H9 (cell line): ENCODE measurements around the gene CDK17. TPM values are rescaled to one million over a fixed set of nuclear protein-coding genes. Genes with fewer than 3 reads are reported as not detected.

Source experiments
- DNase-seq: peaks from one replicate; pipeline ENCODE4 v3.0.0-alpha.2; 2017
- H2AFZ ChIP-seq: one replicate; pipeline ENCODE4 v1.6.1; 2013; ENCODE audit warnings: mild to moderate bottlenecking, low read length, control low read depth, moderate library complexity
- H2AK5ac ChIP-seq: 2 replicates; pipeline ENCODE4 v1.6.1; 2013; ENCODE audit warnings: low read length, control low read depth, mixed read lengths; ENCODE audit not compliant: insufficient read length
- H2BK120ac ChIP-seq: one replicate; pipeline ENCODE4 v1.6.1; 2013; ENCODE audit warnings: low read depth, mild to moderate bottlenecking, low read length, control low read depth, inconsistent platforms; ENCODE audit not compliant: poor library complexity, severe bottlenecking
- H2BK12ac ChIP-seq: 2 replicates; pipeline ENCODE4 v1.6.1; 2013; ENCODE audit warnings: low read length, control low read depth, mixed read lengths, low read depth; ENCODE audit not compliant: insufficient read length
- H2BK15ac ChIP-seq: 2 replicates; pipeline ENCODE4 v1.6.1; 2013; ENCODE audit warnings: low read depth, low read length, control low read depth
- H2BK20ac ChIP-seq: one replicate; pipeline ENCODE4 v1.6.1; 2013; ENCODE audit warnings: low read depth, mild to moderate bottlenecking, low read length, control low read depth, inconsistent platforms; ENCODE audit not compliant: poor library complexity, severe bottlenecking
- H2BK5ac ChIP-seq: 2 replicates; pipeline ENCODE4 v1.6.1; 2013; ENCODE audit warnings: low read length, control low read depth, mixed read lengths; ENCODE audit not compliant: insufficient read length
- H3K14ac ChIP-seq: 2 replicates; pipeline ENCODE4 v1.6.1; 2013; ENCODE audit warnings: low read length, control low read depth; ENCODE audit not compliant: insufficient read depth
- H3K18ac ChIP-seq: 2 replicates; pipeline ENCODE4 v1.6.1; 2013; ENCODE audit warnings: low read depth, mild to moderate bottlenecking, mixed read lengths, low read length, control low read depth; ENCODE audit not compliant: insufficient read length
- H3K23ac ChIP-seq: 2 replicates; pipeline ENCODE4 v1.6.1; 2013; ENCODE audit warnings: low read length, control low read depth, mixed read lengths, low read depth; ENCODE audit not compliant: insufficient read length
- H3K23me2 ChIP-seq: 2 replicates; pipeline ENCODE4 v1.6.1; 2013; ENCODE audit warnings: low read depth, mild to moderate bottlenecking, mixed read lengths, low read length, control low read depth; ENCODE audit not compliant: insufficient read length, poor library complexity, severe bottlenecking
- H3K27ac ChIP-seq: 2 replicates; pipeline ENCODE4 v1.5.1; 2013; ENCODE audit warnings: low read length, control low read depth, mixed read lengths, low read depth; ENCODE audit not compliant: insufficient read length
- H3K27me3 ChIP-seq: 2 replicates; pipeline ENCODE4 v1.6.1; 2013; ENCODE audit warnings: low read length, control low read depth, inconsistent platforms; ENCODE audit not compliant: insufficient read depth
- H3K4ac ChIP-seq: 2 replicates; pipeline ENCODE4 v1.6.1; 2013; ENCODE audit warnings: low read depth, mild to moderate bottlenecking, control low read depth, inconsistent platforms, low read length, moderate library complexity
- H3K4me1 ChIP-seq: 2 replicates; pipeline ENCODE4 v1.6.1; 2013; ENCODE audit warnings: low read length, control low read depth, inconsistent platforms; ENCODE audit not compliant: insufficient read depth
- H3K4me2 ChIP-seq: 2 replicates; pipeline ENCODE4 v1.6.1; 2013; ENCODE audit warnings: low read length, control low read depth, mixed read lengths; ENCODE audit not compliant: insufficient read length, insufficient read depth
- H3K56ac ChIP-seq: 2 replicates; pipeline ENCODE4 v1.6.1; 2013; ENCODE audit warnings: low read depth, mild to moderate bottlenecking, mixed read lengths, low read length, control low read depth; ENCODE audit not compliant: insufficient read length
- H3K79me1 ChIP-seq: 2 replicates; pipeline ENCODE4 v1.6.1; 2013; ENCODE audit warnings: low read depth, mild to moderate bottlenecking, moderate library complexity, low read length, control low read depth, inconsistent platforms; ENCODE audit not compliant: insufficient read depth, poor library complexity, severe bottlenecking
- H3K79me2 ChIP-seq: 2 replicates; pipeline ENCODE4 v1.6.1; 2013; ENCODE audit warnings: low read length, control low read depth, inconsistent platforms; ENCODE audit not compliant: insufficient read depth
- H3K9ac ChIP-seq: 2 replicates; pipeline ENCODE4 v1.6.1; 2013; ENCODE audit warnings: low read length, control low read depth, mixed read lengths; ENCODE audit not compliant: insufficient read length; ENCODE audit errors: extremely low read depth
- H3K9me3 ChIP-seq: one replicate; pipeline ENCODE4 v1.6.1; 2013; ENCODE audit warnings: low read depth, low read length, inconsistent platforms; ENCODE audit not compliant: control insufficient read depth
- H3T11ph ChIP-seq: one replicate; pipeline ENCODE4 v1.6.1; 2013; ENCODE audit warnings: mild to moderate bottlenecking, low read length, control low read depth, inconsistent platforms
- H4K20me1 ChIP-seq: one replicate; pipeline ENCODE4 v1.6.1; 2013; ENCODE audit not compliant: control insufficient read depth, insufficient read length, insufficient read depth
- H4K5ac ChIP-seq: 2 replicates; pipeline ENCODE4 v1.6.1; 2013; ENCODE audit warnings: low read depth, mild to moderate bottlenecking, mixed read lengths, low read length, control low read depth; ENCODE audit not compliant: insufficient read length
- H4K8ac ChIP-seq: replicated peaks from 2 replicates; pipeline ENCODE4 v1.6.1; 2013; ENCODE audit warnings: low read length, control low read depth, mixed read lengths, low read depth; ENCODE audit not compliant: insufficient read length
- H4K91ac ChIP-seq: 2 replicates; pipeline ENCODE4 v1.6.1; 2013; ENCODE audit warnings: low read depth, mild to moderate bottlenecking, moderate library complexity, mixed read lengths, low read length, control low read depth; ENCODE audit not compliant: insufficient read length
- H3K27ac Mint-ChIP-seq, 3 experiments: 2 replicates in 2 of 3; 3 replicates in 1 of 3; pipeline ENCODE4 v1.8.0; 2020 to 2021; ENCODE audit warnings: mixed read lengths in 3 of 3, mild to moderate bottlenecking in 1 of 3, moderate library complexity in 1 of 3
- H3K27me3 Mint-ChIP-seq: 2 replicates; pipeline ENCODE4 v1.8.0; 2021; ENCODE audit warnings: low read depth, mild to moderate bottlenecking, moderate library complexity, mixed read lengths
- H3K36me3 Mint-ChIP-seq, 3 experiments: 2 replicates in 2 of 3; 3 replicates in 1 of 3; pipeline ENCODE4 v1.8.0; 2020 to 2021; ENCODE audit warnings: low read depth in 3 of 3, mixed read lengths in 3 of 3; ENCODE audit not compliant: insufficient read depth in 1 of 3
- H3K4me1 Mint-ChIP-seq, 2 experiments: 2 replicates each; pipeline ENCODE4 v1.8.0; 2020; ENCODE audit warnings: mixed read lengths in 2 of 2
- H3K4me3 Mint-ChIP-seq, 2 experiments: 2 replicates in 1 of 2; 3 replicates in 1 of 2; pipeline ENCODE4 v1.8.0; 2020 to 2021; ENCODE audit warnings: mild to moderate bottlenecking in 2 of 2, mixed read lengths in 2 of 2, moderate library complexity in 1 of 2
- H3K9me3 Mint-ChIP-seq, 2 experiments: 2 replicates in 1 of 2; 3 replicates in 1 of 2; pipeline ENCODE4 v1.8.0; 2020; ENCODE audit warnings: mild to moderate bottlenecking in 2 of 2, mixed read lengths in 2 of 2, moderate library complexity in 1 of 2
- WGBS: extraction: QIAGEN DNeasy Blood & Tissue Kit; methylation state at CpG from one replicate; pipeline ENCODE4 v1.1.7; 2013; ENCODE audit warnings: missing lambda C conversion rate, low lambda C conversion rate, mixed read lengths; ENCODE audit not compliant: insufficient read length; ENCODE audit errors: extremely low coverage; 5-methylcytosine and 5-hydroxymethylcytosine counted together
- total RNA-seq: library from RNA; stranded (reverse); gene quantifications from 2 replicates; pipeline ENCODE4 v1.2.1, GENCODE V29; 2021
- TF ChIP-seq, protein P1 (sequence below): fragments of 200-600 bp; sonication (generic); conservative IDR thresholded peaks from 3 replicates; pipeline ENCODE4 v1.8.0; 2021; ENCODE audit warnings: antibody characterized with exemption, mild to moderate bottlenecking

The CDK17 gene
- total RNA-seq, 1 experiment from 2014 or later: 28.8 TPM

DNA sequence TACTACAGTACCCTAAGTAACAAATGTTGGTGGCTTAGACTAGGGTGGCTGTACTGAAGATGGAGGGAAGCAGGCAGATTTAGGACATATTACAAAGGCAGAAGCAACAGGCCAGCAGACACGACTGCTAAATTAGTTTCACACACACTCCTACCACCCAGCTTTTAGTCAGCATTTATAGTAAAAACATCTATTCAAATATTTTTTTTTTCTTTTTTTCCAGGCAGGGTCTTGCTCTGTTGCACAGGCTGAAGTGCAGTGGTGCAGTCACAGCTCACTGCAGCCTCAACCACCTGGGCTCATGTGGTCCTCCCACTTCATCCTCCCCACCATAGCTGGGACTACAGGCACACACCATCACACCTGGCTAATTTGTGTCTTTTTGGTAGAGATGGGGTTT is 72.9 kb downstream of the CDK17 start:
- H3K79me1 ChIP-seq: no peaks in the 10 kb centered on the region
- no peak overlapping the region for H4K5ac ChIP-seq
- no peaks in the 10 kb centered on the region for H4K20me1 ChIP-seq
- no peaks in the 10 kb centered on the region for H3K9me3 ChIP-seq
- Mint-ChIP-seq H3K4me3 (no peak overlapping the region), H3K27me3 (no peaks in the 10 kb centered on the region), H3K9me3 (peaks cover 1 to 4% of the 10 kb centered on the region in 2 experiments; a peak in 2 of 5 replicates), H3K4me1 (peaks cover 22% of the 10 kb centered on the region in 2 experiments), H3K27ac (no peak overlapping the region), H3K36me3 (peaks cover 8 to 22% (median 14%) of the 10 kb centered on the region in 3 experiments)
- H2BK120ac ChIP-seq: no peak overlapping the region
- no peaks in the 10 kb centered on the region for H3K23me2 ChIP-seq
- TF ChIP-seq, protein P1, sequence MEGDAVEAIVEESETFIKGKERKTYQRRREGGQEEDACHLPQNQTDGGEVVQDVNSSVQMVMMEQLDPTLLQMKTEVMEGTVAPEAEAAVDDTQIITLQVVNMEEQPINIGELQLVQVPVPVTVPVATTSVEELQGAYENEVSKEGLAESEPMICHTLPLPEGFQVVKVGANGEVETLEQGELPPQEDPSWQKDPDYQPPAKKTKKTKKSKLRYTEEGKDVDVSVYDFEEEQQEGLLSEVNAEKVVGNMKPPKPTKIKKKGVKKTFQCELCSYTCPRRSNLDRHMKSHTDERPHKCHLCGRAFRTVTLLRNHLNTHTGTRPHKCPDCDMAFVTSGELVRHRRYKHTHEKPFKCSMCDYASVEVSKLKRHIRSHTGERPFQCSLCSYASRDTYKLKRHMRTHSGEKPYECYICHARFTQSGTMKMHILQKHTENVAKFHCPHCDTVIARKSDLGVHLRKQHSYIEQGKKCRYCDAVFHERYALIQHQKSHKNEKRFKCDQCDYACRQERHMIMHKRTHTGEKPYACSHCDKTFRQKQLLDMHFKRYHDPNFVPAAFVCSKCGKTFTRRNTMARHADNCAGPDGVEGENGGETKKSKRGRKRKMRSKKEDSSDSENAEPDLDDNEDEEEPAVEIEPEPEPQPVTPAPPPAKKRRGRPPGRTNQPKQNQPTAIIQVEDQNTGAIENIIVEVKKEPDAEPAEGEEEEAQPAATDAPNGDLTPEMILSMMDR: no peak
- DNase-seq: no peak
- no peak overlapping the region for H2BK15ac ChIP-seq
- H4K91ac ChIP-seq: no peak overlapping the region
- no peak overlapping the region for H3T11ph ChIP-seq
- WGBS: no CpG with 5 or more reads among the region's 1 CpG
- no peak overlapping the region for H3K4me2 ChIP-seq
- H4K8ac ChIP-seq: no peak overlapping the region
- no peak overlapping the region for H3K23ac ChIP-seq
- H2AFZ ChIP-seq: no peak overlapping the region
- H2BK12ac ChIP-seq: no peak overlapping the region
- no peak overlapping the region for H3K18ac ChIP-seq
- H3K56ac ChIP-seq: no peak overlapping the region
- no peak overlapping the region for H2BK5ac ChIP-seq
- H3K27me3 ChIP-seq: no peaks in the 10 kb centered on the region
- no peaks in the 10 kb centered on the region for H3K79me2 ChIP-seq
- H2AK5ac ChIP-seq: no peak overlapping the region
- no peak overlapping the region for H3K9ac ChIP-seq
- no peak overlapping the region for H3K4ac ChIP-seq
- no peaks in the 10 kb centered on the region; the same call in none of the 2 replicates for H3K4me1 ChIP-seq
- no peak overlapping the region for H2BK20ac ChIP-seq
- H3K14ac ChIP-seq: no peak overlapping the region
- H3K27ac ChIP-seq: no peak overlapping the region
